ENCODE results near the gene RUNDC1.

RUNDC1 gene

GRCh38 chr17:43014649-43015542 lies 34.5 kb downstream of the RUNDC1 start:
- no peak overlapping the region for H2AFZ ChIP-seq (ENCODE audit: low read length)
- TF ChIP-seq EZH2phosphoT487 (IDR thresholded peaks at IDR 0.05; ENCODE audit: borderline replicate concordance) (no peak), CTCF (conservative IDR thresholded peaks at IDR 0.05; ENCODE audit: low read length) (no peak)
- H3K4me1 ChIP-seq (ENCODE audit: insufficient read depth, low read length, poor library complexity, severe bottlenecking), result peaks cover 18% of the 10 kb centered on the region
- H3K27me3 ChIP-seq (ENCODE audit: insufficient read depth, low read length, poor library complexity, severe bottlenecking), result no peaks in the 10 kb centered on the region
- H4K20me1 ChIP-seq (ENCODE audit: insufficient read depth, low read length, poor library complexity, severe bottlenecking), result peaks cover 14% of the 10 kb centered on the region
- H3K36me3 ChIP-seq (ENCODE audit: insufficient read depth, low read length), result peaks cover 27% of the 10 kb centered on the region; the same call in 1 of the 2 replicates
- no peaks in the 10 kb centered on the region for H3K9me3 ChIP-seq (ENCODE audit: insufficient read depth, low read depth, low read length)
- no peak overlapping the region for H3K9ac ChIP-seq (ENCODE audit: low read depth, low read length, poor library complexity, severe bottlenecking)
- H3K4me3 ChIP-seq (ENCODE audit: low read length, poor library complexity, severe bottlenecking), result no peak overlapping the region
- no peak overlapping the region for H3K4me2 ChIP-seq (ENCODE audit: low read depth, low read length, poor library complexity, severe bottlenecking)
- peaks cover 27% of the 10 kb centered on the region for H3K79me2 ChIP-seq (ENCODE audit: insufficient read depth, low read length)
- H3K9me2 ChIP-seq (replicated peaks; ENCODE audit: low read depth, low read length), result no peaks in the 10 kb centered on the region
- H3F3A ChIP-seq (ENCODE audit: low read depth), result no peaks in the 10 kb centered on the region

- H4K20me1 ChIP-seq (ENCODE audit: insufficient read depth, low read length, poor library complexity, severe bottlenecking), result peaks cover 21% of the 10 kb centered on the region
- no peaks in the 10 kb centered on the region for H3K9me2 ChIP-seq (replicated peaks; ENCODE audit: low read depth, low read length)
- no peak overlapping the region for H2AFZ ChIP-seq (ENCODE audit: low read length)
- H3K27me3 ChIP-seq (ENCODE audit: insufficient read depth, low read length, poor library complexity, severe bottlenecking), result no peaks in the 10 kb centered on the region
- peaks cover 24% of the 10 kb centered on the region for H3K4me1 ChIP-seq (ENCODE audit: insufficient read depth, low read length, poor library complexity, severe bottlenecking)
- no peak overlapping the region for H3K4me2 ChIP-seq (ENCODE audit: low read depth, low read length, poor library complexity, severe bottlenecking)
- H3K4me3 ChIP-seq (ENCODE audit: low read length, poor library complexity, severe bottlenecking), result no peak overlapping the region
- peaks cover 34% of the 10 kb centered on the region for H3K79me2 ChIP-seq (ENCODE audit: insufficient read depth, low read length)
- H3K9me3 ChIP-seq (ENCODE audit: insufficient read depth, low read depth, low read length), result no peaks in the 10 kb centered on the region
- H3K9ac ChIP-seq (ENCODE audit: low read depth, low read length, poor library complexity, severe bottlenecking), result no peak overlapping the region
- TF ChIP-seq EZH2phosphoT487 (IDR thresholded peaks at IDR 0.05; ENCODE audit: borderline replicate concordance), result no peak
- no peak for TF ChIP-seq CTCF (conservative IDR thresholded peaks at IDR 0.05; ENCODE audit: low read length)
- H3K36me3 ChIP-seq (ENCODE audit: insufficient read depth, low read length), result peaks cover 27% of the 10 kb centered on the region; the same call in 1 of the 2 replicates
- no peaks in the 10 kb centered on the region for H3F3A ChIP-seq (ENCODE audit: low read depth)
Observed at GRCh38 chr17:43015579-43015978, 35.2 kb downstream of the RUNDC1 start.

GRCh38 chr17:43016216-43016615 lies 35.9 kb downstream of the RUNDC1 start:
- H3K79me2 ChIP-seq (ENCODE audit: insufficient read depth, low read length), result peaks cover 40% of the 10 kb centered on the region
- H3K9ac ChIP-seq (ENCODE audit: low read depth, low read length, poor library complexity, severe bottlenecking), result no peak overlapping the region
- H3K36me3 ChIP-seq (ENCODE audit: insufficient read depth, low read length), result peaks cover 27% of the 10 kb centered on the region; the same call in 1 of the 2 replicates
- no peak overlapping the region for H3K4me3 ChIP-seq (ENCODE audit: low read length, poor library complexity, severe bottlenecking)
- no peak for TF ChIP-seq EZH2phosphoT487 (IDR thresholded peaks at IDR 0.05; ENCODE audit: borderline replicate concordance)
- no peak for TF ChIP-seq CTCF (conservative IDR thresholded peaks at IDR 0.05; ENCODE audit: low read length)
- H3K27me3 ChIP-seq (ENCODE audit: insufficient read depth, low read length, poor library complexity, severe bottlenecking), result no peaks in the 10 kb centered on the region
- H2AFZ ChIP-seq (ENCODE audit: low read length), result no peak overlapping the region
- no peaks in the 10 kb centered on the region for H3F3A ChIP-seq (ENCODE audit: low read depth)
- H3K4me2 ChIP-seq (ENCODE audit: low read depth, low read length, poor library complexity, severe bottlenecking), result no peak overlapping the region
- peaks cover 29% of the 10 kb centered on the region for H3K4me1 ChIP-seq (ENCODE audit: insufficient read depth, low read length, poor library complexity, severe bottlenecking)
- H4K20me1 ChIP-seq (ENCODE audit: insufficient read depth, low read length, poor library complexity, severe bottlenecking), result peaks cover 24% of the 10 kb centered on the region
- no peaks in the 10 kb centered on the region for H3K9me2 ChIP-seq (replicated peaks; ENCODE audit: low read depth, low read length)
- no peaks in the 10 kb centered on the region for H3K9me3 ChIP-seq (ENCODE audit: insufficient read depth, low read depth, low read length)

Data from Loucy (cell line).